ENCODE measurements around the gene GNPTAB.

- TF ChIP-seq RFXAP (CRISPR knock-in tag; IDR thresholded peaks at IDR 0.05; ENCODE audit: borderline replicate concordance) (no peak), EZH2 (conservative IDR thresholded peaks at IDR 0.05; ENCODE audit: low read depth, low read length) (no peak), ZNF781 (CRISPR knock-in tag; IDR thresholded peaks at IDR 0.05; ENCODE audit: borderline replicate concordance, not compliant biosample characterization) (no peak), TBX2 (CRISPR knock-in tag; IDR thresholded peaks at IDR 0.05; ENCODE audit: borderline replicate concordance) (no peak), TCF7L2 (IDR thresholded peaks at IDR 0.05; ENCODE audit: low read depth, low read length) (no peak), MBD4 (IDR thresholded peaks at IDR 0.05; ENCODE audit: borderline replicate concordance, low read length) (no peak), SP1 (IDR thresholded peaks at IDR 0.05) (no peak), SP1 (CRISPR knock-in tag; IDR thresholded peaks at IDR 0.05) (no peak)
- TF ChIP-seq, protein P1, sequence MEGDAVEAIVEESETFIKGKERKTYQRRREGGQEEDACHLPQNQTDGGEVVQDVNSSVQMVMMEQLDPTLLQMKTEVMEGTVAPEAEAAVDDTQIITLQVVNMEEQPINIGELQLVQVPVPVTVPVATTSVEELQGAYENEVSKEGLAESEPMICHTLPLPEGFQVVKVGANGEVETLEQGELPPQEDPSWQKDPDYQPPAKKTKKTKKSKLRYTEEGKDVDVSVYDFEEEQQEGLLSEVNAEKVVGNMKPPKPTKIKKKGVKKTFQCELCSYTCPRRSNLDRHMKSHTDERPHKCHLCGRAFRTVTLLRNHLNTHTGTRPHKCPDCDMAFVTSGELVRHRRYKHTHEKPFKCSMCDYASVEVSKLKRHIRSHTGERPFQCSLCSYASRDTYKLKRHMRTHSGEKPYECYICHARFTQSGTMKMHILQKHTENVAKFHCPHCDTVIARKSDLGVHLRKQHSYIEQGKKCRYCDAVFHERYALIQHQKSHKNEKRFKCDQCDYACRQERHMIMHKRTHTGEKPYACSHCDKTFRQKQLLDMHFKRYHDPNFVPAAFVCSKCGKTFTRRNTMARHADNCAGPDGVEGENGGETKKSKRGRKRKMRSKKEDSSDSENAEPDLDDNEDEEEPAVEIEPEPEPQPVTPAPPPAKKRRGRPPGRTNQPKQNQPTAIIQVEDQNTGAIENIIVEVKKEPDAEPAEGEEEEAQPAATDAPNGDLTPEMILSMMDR (CRISPR knock-in tag; IDR thresholded peaks at IDR 0.05) = no peak
These were observed 3.9 kb downstream of the GNPTAB start for GRCh38 chr12:101826766-101827368.
